Measurements from ENCODE around the gene CGRRF1. TPM values are rescaled to one million over a fixed set of nuclear protein-coding genes. Genes with fewer than 3 reads are reported as not detected.

CGRRF1 gene
- total and polyA plus RNA-seq, 2 of the 13 experiments (the other 11 are each of a cell fraction or from before 2014, with no cell fraction given), result 16.8 to 18.2 TPM

DNA sequence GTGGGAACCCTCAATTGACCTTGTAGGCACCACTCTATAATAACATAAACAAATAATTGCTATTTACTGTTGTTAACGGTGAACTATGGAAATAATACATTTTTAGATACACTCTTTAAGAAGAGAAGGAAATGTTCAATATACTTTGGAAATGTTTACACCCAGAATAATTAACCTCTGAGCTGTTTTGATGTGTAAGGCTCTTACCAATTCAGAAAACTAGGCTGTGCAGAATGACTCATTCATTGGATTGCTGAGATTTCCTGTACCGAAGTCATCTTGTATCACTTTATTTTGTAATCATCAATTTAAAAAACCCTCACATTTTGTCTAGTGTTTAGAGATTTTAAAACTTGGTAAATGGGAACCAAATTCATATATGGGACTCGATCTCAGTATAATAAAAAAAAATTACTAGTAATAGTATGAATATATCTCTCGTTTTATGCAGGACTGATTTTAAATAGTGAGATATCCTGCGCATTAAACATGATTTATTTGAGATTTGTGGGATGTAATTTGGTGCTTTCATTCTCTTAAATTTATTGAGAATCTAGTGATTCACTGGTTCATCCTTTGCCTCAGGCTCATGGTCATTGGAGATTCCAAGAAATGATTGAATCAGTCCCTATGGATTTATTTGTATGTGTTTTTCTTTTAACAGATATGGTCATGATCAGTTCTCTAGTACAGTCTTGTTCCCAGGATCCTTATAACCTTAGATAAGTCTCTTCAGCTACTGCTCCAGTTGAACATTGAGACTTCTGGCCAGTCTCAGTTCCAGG is 61.1 kb downstream of the CGRRF1 start:
- CTCF ChIA-PET (ENCODE audit: low intra/inter-chr PET ratio, low total read pairs), result interaction anchor here (1.0 kb wide), 1 partner anchor 121 kb away, joined by 5 read pairs; no protein-coding TSS in a partner anchor
- WGBS (ENCODE audit: low lambda C conversion rate), result 79% methylated on average over 5 of the region's 5 CpGs
- Histone ChIP-seq H3K9ac (ENCODE audit: insufficient read depth, low read depth, low read length) (no peak overlapping the region), H3K79me2 (ENCODE audit: insufficient read depth, low read length) (peaks cover 90% of the 10 kb centered on the region), H3K4me1 (ENCODE audit: insufficient read depth, low read length) (peaks cover 51% of the 10 kb centered on the region), H3K27me3 (ENCODE audit: control insufficient read depth in 1 of 2, insufficient read depth in 2 of 2, low read length in 2 of 2) (no peaks in the 10 kb centered on the region), H3K4me2 (ENCODE audit: low read depth, low read length) (peak overlapping the region; percentile 94), H3K9me3 (ENCODE audit: low read length) (peaks cover 10% of the 10 kb centered on the region), H3K4me3 (replicated peaks in 1 of 3; ENCODE audit: insufficient read depth in 1 of 3, low read depth in 2 of 3, low read length in 3 of 3) (peak overlapping the region in 2 of 3 experiments; percentile 65 to 93; a peak in 2 of 6 replicates), H3K27ac (ENCODE audit: extremely low read length, insufficient read depth, low read length) (no peak overlapping the region), H2AFZ (ENCODE audit: low read length) (no peak overlapping the region), H3K36me3 (replicated peaks in 1 of 2; ENCODE audit: control insufficient read depth in 1 of 2, insufficient read depth in 2 of 2, low read length in 2 of 2) (peaks cover 0 to 47% of the 10 kb centered on the region in 2 experiments; a peak in 3 of 5 replicates), H4K20me1 (ENCODE audit: insufficient read depth, low read length) (peaks cover 36% of the 10 kb centered on the region)
- POLR2A ChIA-PET, result interaction anchor here (1.0 kb wide), 1 partner anchor 84 kb away, joined by 3 read pairs; no protein-coding TSS in a partner anchor
- in situ Hi-C loops (cut with HindIII; ENCODE audit: extremely low pct_ligation_motif_present, low pct_unique_long_range_greater_than_20kb), result no loop called here
- TF ChIP-seq AKNA (CRISPR knock-in tag; IDR thresholded peaks at IDR 0.05; ENCODE audit: borderline replicate concordance) (no peak), NBN (conservative IDR thresholded peaks at IDR 0.05) (no peak), RBFOX2 (IDR thresholded peaks at IDR 0.05; ENCODE audit: low read depth, low read length) (peak; percentile 27; the same call in 1 of the 2 replicates)
- FAIRE-seq (no peak), DNase-seq (ENCODE audit: low spot score) (no peak), ATAC-seq (no peak)
- BruUV-seq (replicated peaks), result no TSS peak
- intact Hi-C loops (cut with micrococcal nuclease; ENCODE audit: unreplicated experiment), result loop anchor here (1.0 kb wide), 1 partner anchor 120 kb away; no protein-coding TSS in a partner anchor

Measured in HepG2 (cell line).